ENCODE results near the gene CHCHD5. TPM values are rescaled to one million over a fixed set of nuclear protein-coding genes. Genes with fewer than 3 reads are reported as not detected.

Gene CHCHD5
- total and polyA plus RNA-seq, 2 of the 4 experiments (the other 2 are of a cell fraction), result 4.8 to 40.1 TPM

- Histone ChIP-seq H3K36me3 (ENCODE audit: control insufficient read depth, insufficient read depth, low read length) (no peaks in the 10 kb centered on the region), H4K91ac (ENCODE audit: insufficient read depth, low read depth, low read length) (no peak overlapping the region), H3K9ac (ENCODE audit: low read depth, low read length) (no peak overlapping the region), H3K9me3 (ENCODE audit: control insufficient read depth, insufficient read depth, low read length) (no peaks in the 10 kb centered on the region), H3K4me3 (ENCODE audit: insufficient read depth, low read depth, low read length) (no peak overlapping the region), H3K23ac (ENCODE audit: low read depth, low read length) (no peak overlapping the region), H4K20me1 (ENCODE audit: insufficient read depth, low read length) (no peaks in the 10 kb centered on the region), H2AFZ (replicated peaks; ENCODE audit: low read length, poor library complexity) (no peak overlapping the region), H3K27ac (ENCODE audit: insufficient read depth, low read length) (no peak overlapping the region), H3K9me1 (ENCODE audit: insufficient read depth, low read length) (peaks cover 18% of the 10 kb centered on the region), H4K5ac (ENCODE audit: low read depth, low read length) (no peak overlapping the region), H3K4me2 (ENCODE audit: low read depth, low read length) (no peak overlapping the region), H3K14ac (replicated peaks; ENCODE audit: low read depth, low read length) (no peak overlapping the region), H3K18ac (ENCODE audit: low read depth, low read length) (no peak overlapping the region), H2BK15ac (ENCODE audit: low read depth, low read length) (no peak overlapping the region), H3K79me1 (ENCODE audit: low read depth in 1 of 2, low read length in 2 of 2) (peaks cover 0 to 7% of the 10 kb centered on the region in 2 experiments; a peak in 2 of 4 replicates), H2AK9ac (replicated peaks; ENCODE audit: low read depth, low read length, poor library complexity) (no peak overlapping the region), H2AK5ac (ENCODE audit: low read depth, low read length) (no peak overlapping the region), H2BK120ac (ENCODE audit: low read depth, low read length) (no peak overlapping the region), H3K4ac (ENCODE audit: low read depth, low read length) (peak overlapping the region; percentile 15), H3K4me1 (ENCODE audit: control insufficient read depth, insufficient read depth, low read length) (peaks cover 12% of the 10 kb centered on the region), H2BK5ac (ENCODE audit: low read depth, low read length, poor library complexity, severe bottlenecking) (no peak overlapping the region), H3K56ac (ENCODE audit: extremely low read depth, insufficient read depth, low read length) (no peak overlapping the region), H3K27me3 (ENCODE audit: control insufficient read depth, insufficient read depth, low read length) (no peaks in the 10 kb centered on the region), H2BK20ac (ENCODE audit: low read depth, low read length) (no peak overlapping the region), H4K8ac (ENCODE audit: low read depth in 2 of 2, low read length in 2 of 2) (no peak overlapping the region)
- in situ Hi-C loops (cut with MboI; ENCODE audit: low sequenced_read_pairs), result no loop called here
- dilution Hi-C loops (cut with HindIII; ENCODE audit: low sequenced_read_pairs, unreplicated experiment), result no loop called here
- DNase-seq (no peak), ATAC-seq (ENCODE audit: low read depth) (no peak)
- CTCF ChIA-PET, result interaction anchor here (1.3 kb wide), 1 partner anchor 11 kb away, joined by 3 read pairs; the partner anchor contains the start of gene SLC20A1
- no TSS peak for BruUV-seq (replicated peaks)
- TF ChIP-seq MXI1 (IDR thresholded peaks at IDR 0.05; ENCODE audit: borderline replicate concordance, low read depth, low read length) (no peak), NFE2L2 (IDR thresholded peaks at IDR 0.05; ENCODE audit: low read depth, low read length) (no peak), CEBPB (IDR thresholded peaks at IDR 0.05; ENCODE audit: low read depth, low read length) (no peak), RCOR1 (IDR thresholded peaks at IDR 0.05; ENCODE audit: insufficient replicate concordance, low read length) (no peak), POLR2A (IDR thresholded peaks at IDR 0.05; ENCODE audit: low read depth, low read length) (no peak), FOS (IDR thresholded peaks at IDR 0.05; ENCODE audit: low read depth, low read length) (no peak), RAD21 (IDR thresholded peaks at IDR 0.05; ENCODE audit: low read length) (no peak), SMC3 (IDR thresholded peaks at IDR 0.05; ENCODE audit: low read depth, low read length) (no peak), CTCF (conservative IDR thresholded peaks at IDR 0.05; ENCODE audit: low read depth, low read length) (no peak)
- 83% methylated on average over 6 of the region's 16 CpGs; no CpG with 5 or more reads in 1 of the 2 experiments for WGBS, 2 experiments (ENCODE audit: extremely low coverage in 2 of 2, insufficient read length in 1 of 2)
- intact Hi-C loops (cut with micrococcal nuclease), result no loop called here
- POLR2A ChIA-PET (ENCODE audit: unreplicated experiment), result no interaction called here
These were observed 49.9 kb downstream of the CHCHD5 start for GRCh38 chr2:112634153-112634873.

Measured in IMR-90 (cell line).